OCI-LY3 (cell line): ENCODE measurements around the gene BACH2.

Experiments used
- H2AFZ ChIP-seq: fragments of 200-600, 300-600 bp; shearing (Covaris generic); 2 replicates; pipeline ENCODE4 v1.6.0; 2014; ENCODE audit warnings: antibody characterized with exemption, low read depth, low read length
- H3K27ac ChIP-seq: fragments of 200-600, 300-600 bp; sonication (generic); 2 replicates; pipeline ENCODE4 v1.5.1; 2014; ENCODE audit warnings: mild to moderate bottlenecking, low read length, moderate library complexity, mixed read lengths
- H3K27me3 ChIP-seq: fragments of 200-600, 300-600 bp; sonication (generic); 2 replicates; pipeline ENCODE4 v1.6.1; 2014; ENCODE audit warnings: low read depth, low read length, mixed read lengths
- H3K36me3 ChIP-seq: fragments of 200-600, 300-600 bp; sonication (generic); replicated peaks from 2 replicates; pipeline ENCODE3; 2014; ENCODE audit warnings: low read depth, low read length, mixed read lengths
- H3K4me1 ChIP-seq: fragments of 300-600, 200-600 bp; sonication (generic); 2 replicates; pipeline ENCODE4 v1.6.1; 2014; ENCODE audit warnings: low read length, mixed read lengths
- H3K4me2 ChIP-seq: fragments of 200-600, 300-600 bp; sonication (generic); 2 replicates; pipeline ENCODE4 v1.6.1; 2014; ENCODE audit warnings: low read length, mixed read lengths
- H3K4me3 ChIP-seq: fragments of 300-600, 200-600 bp; sonication (generic); 2 replicates; pipeline ENCODE4 v1.5.1; 2014; ENCODE audit warnings: antibody characterized with exemption, mild to moderate bottlenecking, low read length, moderate library complexity
- H3K79me2 ChIP-seq: fragments of 300-600, 200-600 bp; shearing (Covaris generic); 2 replicates; pipeline ENCODE4 v1.6.1; 2014; ENCODE audit warnings: mild to moderate bottlenecking, low read length, mixed read lengths
- H3K9ac ChIP-seq: fragments of 300-600, 200-600 bp; shearing (Covaris generic); 2 replicates; pipeline ENCODE4 v1.6.0; 2014; ENCODE audit warnings: mild to moderate bottlenecking, low read length, moderate library complexity
- H3K9me3 ChIP-seq: fragments of 200-600, 300-600 bp; shearing (Covaris generic); 2 replicates; pipeline ENCODE4 v1.6.1; 2014; ENCODE audit warnings: low read length, mixed read lengths; ENCODE audit not compliant: insufficient read depth
- H4K20me1 ChIP-seq: fragments of 200-600, 300-600 bp; sonication (generic); 2 replicates; pipeline ENCODE4 v1.6.1; 2016; ENCODE audit warnings: low read length, mixed read lengths; ENCODE audit not compliant: insufficient read depth
- CTCF ChIP-seq: fragments of 200-600, 300-600 bp; sonication (generic); IDR thresholded peaks from 2 replicates; pipeline ENCODE4 v1.5.1; 2014; ENCODE audit warnings: antibody characterized with exemption, low read length, low read depth
- EZH2phosphoT487 ChIP-seq: fragments of 200-600 bp; shearing (Covaris generic); IDR thresholded peaks from 2 replicates; pipeline ENCODE4 v1.6.1; 2018; ENCODE audit warnings: antibody characterized with exemption, mixed run types, low read depth

BACH2 gene

DNA sequence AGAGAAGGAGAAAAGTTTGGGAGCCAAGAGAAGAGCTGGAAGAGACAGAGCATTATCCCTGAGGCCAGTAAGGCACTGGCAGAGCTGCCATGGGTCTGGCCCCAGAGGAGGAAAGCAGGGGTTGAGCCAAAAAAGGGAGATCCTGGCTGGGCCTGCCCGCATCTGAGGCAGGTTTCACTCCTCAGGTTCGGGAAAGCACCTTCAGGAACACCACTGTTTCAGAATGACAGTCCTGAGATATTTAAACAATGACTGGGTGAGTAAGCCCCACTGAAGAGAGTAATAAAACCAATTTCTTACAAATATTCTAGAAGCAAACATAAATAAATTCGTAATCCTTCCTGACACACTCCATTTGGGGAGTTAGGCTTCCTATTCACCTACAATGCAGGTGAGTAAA lies 152.2 kb downstream of the BACH2 start:
- no peaks in the 10 kb centered on the region for H3K9me3 ChIP-seq
- H2AFZ ChIP-seq = no peak overlapping the region
- H3K79me2 ChIP-seq = no peaks in the 10 kb centered on the region
- H4K20me1 ChIP-seq = no peaks in the 10 kb centered on the region; the same call in none of the 2 replicates
- H3K36me3 ChIP-seq = no peaks in the 10 kb centered on the region
- no peak overlapping the region for H3K4me3 ChIP-seq
- H3K4me1 ChIP-seq = peaks cover 37% of the 10 kb centered on the region
- TF ChIP-seq CTCF = no peak
- TF ChIP-seq EZH2phosphoT487 = no peak
- H3K27ac ChIP-seq = no peak overlapping the region
- H3K27me3 ChIP-seq = peaks cover 83% of the 10 kb centered on the region
- peak overlapping the region; percentile 52 for H3K4me2 ChIP-seq
- H3K9ac ChIP-seq = no peak overlapping the region

DNA sequence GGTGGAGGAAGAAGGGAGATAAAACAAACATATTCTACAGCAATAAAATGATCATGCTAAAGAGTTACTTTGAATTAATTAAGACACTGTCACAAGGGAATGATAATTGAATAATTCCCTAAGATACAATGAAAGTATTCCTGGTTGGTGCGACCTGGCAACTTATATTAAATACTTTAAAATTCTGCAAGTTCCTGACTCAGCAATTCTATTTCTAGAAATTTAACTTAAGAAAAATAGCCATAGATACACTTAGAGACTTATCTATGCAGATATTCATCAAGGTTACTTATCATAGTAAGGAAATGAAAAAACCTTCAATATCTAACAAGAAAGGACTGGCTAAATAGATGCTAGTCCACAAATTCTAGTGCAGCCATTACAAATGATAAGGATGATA lies 156.0 kb downstream of the BACH2 start:
- Histone ChIP-seq H3K4me2 (no peak overlapping the region), H3K79me2 (no peaks in the 10 kb centered on the region), H3K4me1 (peaks cover 20% of the 10 kb centered on the region), H3K36me3 (no peaks in the 10 kb centered on the region), H2AFZ (no peak overlapping the region), H3K27me3 (peaks cover 67% of the 10 kb centered on the region), H4K20me1 (no peaks in the 10 kb centered on the region), H3K9ac (no peak overlapping the region), H3K4me3 (no peak overlapping the region), H3K27ac (no peak overlapping the region), H3K9me3 (no peaks in the 10 kb centered on the region)
- no peak for TF ChIP-seq EZH2phosphoT487
- no peak for TF ChIP-seq CTCF

- H3K4me1 ChIP-seq = peaks cover 6% of the 10 kb centered on the region
- H4K20me1 ChIP-seq = no peaks in the 10 kb centered on the region
- H3K79me2 ChIP-seq = no peaks in the 10 kb centered on the region
- no peaks in the 10 kb centered on the region for H3K36me3 ChIP-seq
- no peak overlapping the region for H2AFZ ChIP-seq
- H3K27me3 ChIP-seq = peaks cover 64% of the 10 kb centered on the region
- no peak for TF ChIP-seq CTCF
- no peak for TF ChIP-seq EZH2phosphoT487
- no peak overlapping the region for H3K4me3 ChIP-seq
- no peak overlapping the region for H3K9ac ChIP-seq
- H3K4me2 ChIP-seq = no peak overlapping the region
- no peak overlapping the region for H3K27ac ChIP-seq
- no peaks in the 10 kb centered on the region for H3K9me3 ChIP-seq
Measured at GRCh38 chr6:90139272-90139817, 157.3 kb downstream of the BACH2 start.

DNA sequence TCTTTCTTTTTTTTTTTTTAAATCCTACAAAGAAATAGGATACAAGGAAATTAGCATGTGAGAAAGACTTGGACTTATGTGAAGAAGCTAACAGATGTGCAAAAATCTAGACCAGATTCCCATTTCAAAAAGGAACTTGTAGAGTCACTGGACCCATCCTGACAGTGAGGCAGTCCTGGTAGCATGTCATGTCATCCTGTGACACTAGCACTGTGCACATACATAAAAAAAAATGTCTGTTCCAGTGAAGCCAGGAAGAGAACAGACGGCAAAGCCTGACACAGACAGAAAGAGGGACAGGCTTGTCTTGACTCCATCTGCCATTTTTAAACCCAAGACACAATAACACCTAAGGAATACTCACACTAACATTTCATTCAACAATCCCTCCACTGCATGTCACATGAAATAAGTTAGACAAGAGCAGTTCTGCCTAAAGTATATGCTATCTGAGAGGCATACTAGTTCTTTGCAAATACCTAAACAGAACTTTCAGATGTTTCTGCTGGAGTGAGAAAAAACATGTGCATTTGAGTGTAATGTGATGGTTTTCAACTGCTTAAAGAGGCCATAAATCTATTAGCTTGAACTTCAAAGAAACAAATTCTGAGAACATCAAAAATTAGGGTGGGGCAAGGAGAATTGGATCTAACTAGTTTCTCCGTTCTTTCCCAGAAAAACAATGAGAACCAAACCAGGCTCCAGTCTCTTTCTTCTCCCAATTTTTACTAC lies 159.6 kb downstream of the BACH2 start:
- no peak overlapping the region for H3K4me3 ChIP-seq
- no peaks in the 10 kb centered on the region for H3K36me3 ChIP-seq
- peaks cover 50% of the 10 kb centered on the region for H3K27me3 ChIP-seq
- H3K9me3 ChIP-seq = no peaks in the 10 kb centered on the region
- H3K4me1 ChIP-seq = no peaks in the 10 kb centered on the region
- H3K27ac ChIP-seq = no peak overlapping the region
- H3K9ac ChIP-seq = no peak overlapping the region
- no peaks in the 10 kb centered on the region for H4K20me1 ChIP-seq
- H2AFZ ChIP-seq = no peak overlapping the region
- no peak overlapping the region for H3K4me2 ChIP-seq
- no peak for TF ChIP-seq EZH2phosphoT487
- TF ChIP-seq CTCF = no peak
- H3K79me2 ChIP-seq = no peaks in the 10 kb centered on the region
